ENCODE data around the gene KIF1B. TPM values are rescaled to one million over a fixed set of nuclear protein-coding genes. Genes with fewer than 3 reads are reported as not detected.

KIF1B gene
- total RNA-seq, 1 donor from 2014 or later: 67.7 TPM

GRCh38 chr1:10429868-10430215 lies 219.5 kb downstream of the KIF1B start:
- Mint-ChIP-seq H3K36me3 (no peaks in the 10 kb centered on the region), H3K27me3 (ENCODE audit: low read depth) (no peaks in the 10 kb centered on the region), H3K4me3 (peak overlapping the region; percentile 86), H3K9me3 (no peaks in the 10 kb centered on the region), H3K27ac (no peak overlapping the region), H3K4me1 (peaks cover 15% of the 10 kb centered on the region)
- no peak for TF ChIP-seq CTCF (IDR thresholded peaks at IDR 0.05; ENCODE audit: unreplicated experiment)
- DNase-seq (ENCODE audit: low spot score in 2 of 2, unreplicated experiment in 2 of 2): no peak

GRCh38 chr1:10430216-10431069 lies 220.1 kb downstream of the KIF1B start, which contains the start of gene CENPS:
TSS of gene CENPS (plus strand) at chr1:10430433. CDS start at chr1:10430518, 85 bp downstream.
- Mint-ChIP-seq H3K27ac (peak within 1 kb of the TSS; percentile 94), H3K36me3 (no peaks in the 10 kb centered on the region), H3K9me3 (no peaks in the 10 kb centered on the region), H3K27me3 (ENCODE audit: low read depth) (no peaks in the 10 kb centered on the region), H3K4me3 (peak within 1 kb of the TSS; percentile 86), H3K4me1 (peaks cover 15% of the 10 kb centered on the region)
- peak; percentile 95 for TF ChIP-seq CTCF (IDR thresholded peaks at IDR 0.05; ENCODE audit: unreplicated experiment)
- peak; percentile 91 to 96 for DNase-seq (ENCODE audit: low spot score in 2 of 2, unreplicated experiment in 2 of 2)

Small RNA genes lying within 50 kb of the gene (microRNA-seq; reads per million reads assigned to microRNA genes)
- not detected for gene MIR1273D

Other genes starting within 250 kb of the KIF1B start
- gene RBP7, start 213.3 kb upstream of the KIF1B start, total RNA-seq: 1.3 to 2.3 TPM (median 2.2 TPM) in 3 replicates
- gene UBE4B, start 177.6 kb upstream of the KIF1B start, total RNA-seq: 61.3 to 64.5 TPM (median 63.7 TPM) in 3 replicates
- gene PGD, start 188.5 kb downstream of the KIF1B start, total RNA-seq: 167 to 169 TPM (median 168 TPM) in 3 replicates
- 11.8 to 12.4 TPM (median 12.1 TPM) in 3 replicates for gene CENPS, start 219.9 kb downstream of the KIF1B start, total RNA-seq
- gene CORT, start 239.5 kb downstream of the KIF1B start, total RNA-seq: 0.70 to 0.89 TPM (median 0.83 TPM) in 3 replicates